ENCODE data around the gene S100A10.

Gene S100A10

GRCh38 chr1:151935894-151936602, 57.6 kb downstream of the S100A10 start:
- DNase-seq (ENCODE audit: low read depth in 2 of 2): no peak

GRCh38 chr1:151935154-151935553, 58.5 kb downstream of the S100A10 start:
- no peak for DNase-seq (ENCODE audit: low read depth in 2 of 2)

- DNase-seq (ENCODE audit: low read depth in 2 of 2): peak in 1 of 2 donors; percentile 31
These were observed 59.6 kb downstream of the S100A10 start for GRCh38 chr1:151934048-151934493.
